GM18526 (cell line): ENCODE measurements around the gene ZNF778.
A peak's percentile ranks its signal among the peaks of the same experiment; 100 is the strongest.

Source experiments
- POLR2A ChIP-seq: IDR thresholded peaks from 3 replicates; pipeline ENCODE4 v1.6.1; 2011; ENCODE audit not compliant: insufficient read length; ENCODE audit errors: extremely low read depth

Gene ZNF778

DNA sequence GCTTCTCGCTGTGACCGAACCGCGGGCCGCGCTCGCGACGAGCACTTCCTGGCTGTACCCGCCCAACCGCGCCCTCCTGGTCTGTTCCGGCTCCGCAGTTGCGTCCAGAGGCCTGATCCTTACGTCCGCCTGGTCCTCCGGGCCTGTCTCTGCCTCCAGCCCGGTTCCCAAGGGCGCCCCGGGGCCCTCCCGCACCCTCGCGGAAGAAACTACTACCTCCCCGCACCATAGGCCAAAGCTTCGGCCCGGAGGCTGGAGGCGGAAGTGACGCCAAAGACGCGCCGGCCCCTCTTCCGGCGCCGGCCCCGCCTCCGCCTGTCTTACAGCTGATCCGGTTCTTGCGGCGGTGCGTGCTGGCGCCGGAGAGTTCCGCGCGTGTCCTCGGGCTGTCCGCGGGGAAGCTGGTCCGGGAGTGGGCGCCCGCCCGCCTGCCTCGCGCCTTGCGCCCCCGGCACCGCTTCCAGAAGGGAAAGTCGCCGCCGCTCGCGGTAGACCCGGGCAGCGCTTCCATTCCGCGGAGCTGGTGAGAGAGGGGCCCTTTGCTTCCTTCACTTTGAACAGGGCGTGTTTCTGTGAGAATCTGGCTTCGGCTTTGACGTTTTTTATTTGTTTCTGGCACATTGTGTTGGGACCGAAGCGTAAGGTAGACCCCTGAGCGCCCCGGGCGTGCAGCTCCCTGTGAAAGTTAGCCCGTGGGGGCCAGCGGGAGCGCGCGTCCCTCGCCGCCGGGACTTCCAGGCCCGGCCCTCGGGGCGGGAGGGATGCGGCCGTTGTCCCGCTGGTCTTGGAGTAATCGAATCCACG lies at the start of gene ZNF778:
Gene ZNF778, plus strand, starts transcription at position 316 of the 804 bp plus-strand sequence. CDS start 3,425 bp downstream, outside the sequence.
- TF ChIP-seq POLR2A: peak; percentile 81

GRCh38 chr16:89168381-89169189 lies 48.9 kb upstream of the ZNF778 start:
- no peak for TF ChIP-seq POLR2A

DNA sequence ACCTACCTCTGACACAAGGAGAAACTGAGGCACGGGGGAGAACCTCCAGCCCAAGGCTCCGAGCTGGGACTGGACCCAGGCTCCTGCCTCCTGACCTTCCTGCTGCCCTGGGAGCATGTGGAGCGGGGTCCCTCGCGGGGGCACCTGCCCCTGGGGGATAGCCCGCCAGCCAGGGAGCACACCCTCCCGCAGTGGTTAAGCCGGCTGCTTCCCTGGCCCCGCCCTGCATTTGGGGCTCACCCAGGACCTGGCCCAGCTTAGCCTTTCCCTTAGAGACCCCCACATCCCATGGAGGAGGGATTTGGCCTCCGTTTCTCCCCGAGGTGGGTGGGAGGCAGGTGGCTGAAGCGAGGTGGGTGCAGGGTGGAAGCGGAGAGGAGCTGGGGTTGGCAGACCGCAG lies 47.7 kb upstream of the ZNF778 start:
- TF ChIP-seq POLR2A: no peak

GRCh38 chr16:89170346-89171215 lies 46.9 kb upstream of the ZNF778 start:
- TF ChIP-seq POLR2A: no peak

GRCh38 chr16:89171216-89172170 lies 46.0 kb upstream of the ZNF778 start, which contains the start of gene CDH15:
Gene CDH15, plus strand, starts transcription at chr16:89171748. Its CDS starts 84 bp downstream, at chr16:89171832.
- TF ChIP-seq POLR2A: no peak

DNA sequence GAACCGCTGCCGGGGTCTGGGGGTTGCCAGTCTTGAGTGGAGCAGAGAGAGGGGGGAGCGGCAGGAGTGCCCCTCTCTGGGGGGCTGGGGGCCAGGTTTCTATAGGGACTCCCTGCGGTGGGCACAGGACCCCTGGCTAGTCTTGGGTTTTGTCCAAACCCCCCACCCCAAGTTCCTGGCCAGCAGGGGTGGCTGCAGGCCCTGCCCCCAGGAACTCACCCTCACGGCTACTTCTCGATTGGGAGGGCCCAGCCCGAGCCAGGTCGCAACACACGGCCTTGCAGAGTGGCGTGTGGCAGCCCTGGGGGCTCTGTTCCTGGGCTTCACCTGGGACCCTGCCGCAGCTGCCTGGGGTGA lies 45.4 kb upstream of the ZNF778 start:
- no peak for TF ChIP-seq POLR2A

DNA sequence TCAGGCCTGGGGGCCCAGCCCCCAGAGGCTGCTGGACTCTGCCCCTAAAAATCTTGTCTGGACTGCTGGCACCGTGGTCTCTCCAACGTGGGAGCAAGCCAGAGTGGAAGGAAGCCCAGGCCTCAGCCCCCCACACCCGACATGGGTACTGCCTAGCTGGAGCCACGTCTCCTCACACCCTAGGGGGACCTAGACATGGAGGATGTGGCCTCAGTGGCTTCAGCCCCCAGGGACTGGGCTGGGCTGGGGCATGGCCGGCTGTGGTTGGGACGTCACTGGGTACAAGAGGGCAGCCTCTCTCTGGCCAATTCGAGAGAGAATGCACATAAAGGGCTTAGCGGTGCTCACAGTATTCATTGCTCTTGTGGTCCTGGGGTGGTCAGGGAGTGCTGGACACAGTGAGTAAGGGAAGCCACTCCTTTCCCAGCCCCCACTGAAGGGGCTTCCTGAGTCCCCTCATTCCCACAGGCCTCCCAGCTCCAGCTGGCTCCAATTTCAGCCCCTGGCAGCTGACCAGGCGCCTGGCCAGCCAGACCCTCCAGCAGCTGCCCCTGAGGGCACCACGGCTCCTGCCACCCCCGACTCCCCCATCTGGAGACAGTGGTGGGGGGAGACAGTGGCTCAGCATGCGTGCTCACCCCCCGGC lies 44.9 kb upstream of the ZNF778 start:
- no peak for TF ChIP-seq POLR2A

DNA sequence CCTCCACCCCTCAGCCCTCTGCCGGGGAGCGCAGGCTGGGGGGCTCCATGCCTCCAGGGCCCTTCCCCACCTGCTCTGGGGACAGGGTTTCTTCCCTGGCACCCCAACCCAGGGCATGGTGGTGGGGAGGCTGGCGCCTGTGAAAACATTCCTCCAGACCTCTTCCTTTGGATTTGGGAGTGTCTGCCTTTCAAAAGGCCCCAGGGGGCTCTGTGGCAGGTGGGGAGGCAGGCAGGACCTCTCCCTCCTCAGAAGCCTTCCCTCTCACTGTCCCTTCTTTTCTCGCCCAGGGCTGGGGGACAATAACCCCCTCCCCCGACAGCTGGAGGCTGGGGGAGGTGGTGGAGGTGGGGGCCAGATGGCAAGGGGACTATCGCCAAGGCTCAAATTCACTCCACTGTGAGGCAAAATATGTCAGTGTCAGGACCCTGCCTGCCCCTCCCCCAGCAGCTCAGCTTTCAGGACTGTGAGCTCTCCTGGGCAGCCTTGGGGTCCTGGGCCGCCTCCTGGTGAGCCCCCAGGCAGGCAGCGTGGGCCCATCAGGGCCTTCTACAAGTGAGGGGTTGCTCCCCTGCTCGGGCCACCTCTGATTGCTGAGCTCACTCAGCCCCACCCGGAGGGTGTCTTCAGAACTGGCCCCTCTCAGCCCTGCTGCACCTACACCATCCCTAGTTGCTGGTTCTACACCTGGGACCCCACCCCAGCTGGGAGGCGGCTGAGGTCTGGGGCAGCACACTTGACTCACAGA lies 44.2 kb upstream of the ZNF778 start:
- TF ChIP-seq POLR2A: no peak

GRCh38 chr16:89174055-89174827 lies 43.3 kb upstream of the ZNF778 start:
- TF ChIP-seq POLR2A: no peak

DNA sequence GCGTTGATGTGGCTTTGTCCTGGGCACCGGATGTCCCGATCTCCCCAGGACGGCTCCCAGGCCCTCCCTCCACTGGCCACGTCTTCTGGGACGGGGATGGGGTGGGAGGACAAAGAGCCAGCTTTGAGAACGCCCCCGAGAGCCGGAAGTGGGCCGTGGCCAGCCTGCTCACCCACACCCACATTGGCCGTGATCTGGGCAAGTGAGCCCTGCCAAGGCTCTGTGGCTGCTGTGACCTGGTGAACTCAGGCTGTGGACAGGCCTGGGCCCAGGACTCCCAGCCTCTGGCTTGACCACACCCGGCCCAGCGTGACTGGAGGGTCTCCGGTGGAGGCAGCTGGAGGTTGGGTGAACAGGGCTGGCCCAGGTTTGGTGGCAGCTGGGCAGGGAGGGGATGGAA lies 42.6 kb upstream of the ZNF778 start:
- TF ChIP-seq POLR2A: no peak

DNA sequence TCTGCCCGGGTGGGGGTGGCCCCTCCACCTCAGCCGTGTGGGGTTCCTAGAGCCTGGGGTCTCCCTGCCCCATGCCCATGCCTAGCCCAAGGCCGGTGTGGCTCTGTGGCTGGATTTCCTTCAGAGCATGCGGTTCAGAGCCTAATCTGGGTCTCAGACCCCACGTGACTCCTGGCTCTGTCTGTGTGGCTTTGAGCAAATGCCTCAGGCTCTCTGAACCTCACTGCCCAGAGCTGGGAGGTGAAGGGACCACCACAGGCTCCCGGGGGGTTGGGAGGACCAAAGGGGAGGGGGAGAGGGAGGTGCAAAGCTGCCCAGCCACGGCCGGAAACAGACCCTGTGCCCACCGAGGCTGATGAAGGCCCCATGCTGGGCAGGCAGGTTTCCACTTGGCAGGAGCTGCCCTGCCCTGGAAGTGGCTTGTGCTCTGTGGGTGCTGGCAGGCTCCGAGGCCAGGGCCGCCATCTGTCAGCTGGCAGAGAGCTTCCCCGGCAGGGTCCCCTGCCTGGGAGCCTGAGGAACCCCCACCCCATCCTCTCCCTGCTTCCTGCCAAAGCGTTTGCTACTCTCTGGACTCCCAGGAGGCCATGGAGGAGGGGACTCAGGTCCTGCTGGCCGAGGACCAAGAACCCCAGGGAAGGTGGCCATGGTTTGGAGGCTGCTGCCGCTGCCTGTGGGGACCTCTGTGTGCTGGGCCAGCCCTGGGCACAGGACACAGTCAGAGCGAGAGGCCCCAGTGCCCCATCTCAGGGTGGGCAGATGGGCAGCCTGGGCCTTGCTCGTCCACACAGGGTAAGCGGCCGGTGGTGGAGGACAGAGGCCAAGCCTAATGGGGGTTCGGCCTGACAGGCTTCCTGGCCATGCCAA lies 42.0 kb upstream of the ZNF778 start:
- no peak for TF ChIP-seq POLR2A
